Stomach (tissue), 9 donors: ENCODE data around the gene GOSR2. TPM values are rescaled to one million over a fixed set of nuclear protein-coding genes. Genes with fewer than 3 reads are reported as not detected.

ENCODE experiments used
- DNase-seq, 2 donors: peaks; one replicate each; pipeline versions ENCODE4 v3.0.0 to v3.0.0-alpha.2; 2013 to 2019
- H3K27ac ChIP-seq, 5 donors: fragments of 200-600 bp in 4 of 5; sonication (generic) in 4 of 5; one replicate each; pipeline ENCODE4 v1.5.1; 2013 to 2019; ENCODE audit warnings: mild to moderate bottlenecking in 1 of 5, moderate library complexity in 1 of 5
- H3K27me3 ChIP-seq, 3 donors: fragments of 200-600 bp; sonication (generic); one replicate each; pipeline ENCODE4 v1.5.1; 2017 to 2019; ENCODE audit warnings: mixed run types in 1 of 3
- H3K36me3 ChIP-seq, 4 donors: fragments of 200-600 bp; sonication (generic); 1 replicate in 3 of 4; 2 replicates in 1 of 4; pipeline ENCODE4 v1.5.1; 2016 to 2019
- H3K4me1 ChIP-seq, 4 donors: fragments of 200-600 bp; sonication (generic); one replicate each; pipeline ENCODE4 v1.5.1; 2016 to 2019
- H3K4me3 ChIP-seq, 4 donors: fragments of 200-600 bp; sonication (generic) in 3 of 4; one replicate each; pipeline ENCODE4 v1.5.1; 2016 to 2019; ENCODE audit warnings: mild to moderate bottlenecking in 1 of 4
- H3K9me3 ChIP-seq, 4 donors: fragments of 200-600 bp; sonication (generic); one replicate each; pipeline ENCODE4 v1.5.1; 2016 to 2019
- CTCF ChIP-seq, 7 experiments: fragments of 450-650 bp in 4 of 7; fragments of 200-600 bp in 3 of 7; sonication (generic) in 3 of 7; IDR thresholded peaks; one replicate each; pipeline ENCODE4 v1.5.1; 2016 to 2019; ENCODE audit warnings: antibody characterized with exemption in 7 of 7, control low read depth in 2 of 7, mild to moderate bottlenecking in 1 of 7
- EP300 ChIP-seq: sonication (generic); formaldehyde crosslinking; IDR thresholded peaks from one replicate; pipeline ENCODE4 v1.6.1; 2017; ENCODE audit warnings: antibody characterized with exemption
- POLR2A ChIP-seq, 4 donors: fragments of 450-650 bp; IDR thresholded peaks; one replicate each; pipeline ENCODE4 v1.6.1; 2016; ENCODE audit warnings: antibody characterized with exemption in 4 of 4, control low read depth in 2 of 4, mild to moderate bottlenecking in 1 of 4, moderate library complexity in 1 of 4
- POLR2AphosphoS5 ChIP-seq, 3 donors: sonication (generic); formaldehyde crosslinking; IDR thresholded peaks; one replicate each; pipeline ENCODE4 v1.6.1; 2016; ENCODE audit warnings: antibody characterized with exemption in 3 of 3
- WGBS, 5 donors: extraction: QIAGEN DNeasy Blood & Tissue Kit in 3 of 5; methylation state at CpG; one replicate each; pipeline versions ENCODE4 v1.1.5 to v1.1.7; 2013 to 2018; 5-methylcytosine and 5-hydroxymethylcytosine counted together
- intact Hi-C: fragments of 100-400 bp; cut with DNase I; formaldehyde crosslinking; loops from one replicate; pipeline ENCODE4 v1.15.1; 2023; ENCODE audit warnings: low total_unique reads
- polyA plus RNA-seq, 3 donors: library from polyadenylated mRNA; stranded (reverse); fragments of 200-250 nt; gene quantifications; one replicate each; pipeline ENCODE4 v1.2.3, GENCODE V29; 2013
- total RNA-seq, 5 donors: library from RNA; depleted of rRNA; stranded (reverse); fragments of >200 nt; gene quantifications; one replicate each; pipeline versions ENCODE4 v1.1.0 to v1.2.3, GENCODE V29; 2014 to 2016
- donor health status: healthy with polysubstance abuse.
- donor health status: Bipolar disorder and iron deficiency.
- donor health status: healthy.

GOSR2 gene
- total and polyA plus RNA-seq, 8 donors: 15.3 to 84.0 (median 31.9) TPM

GRCh38 chr17:46892192-46892703 lies 30.7 kb upstream of the GOSR2 start:
- no peak overlapping the region for H3K4me3 ChIP-seq
- no peaks in the 10 kb centered on the region for H3K4me1 ChIP-seq
- H3K36me3 ChIP-seq: no peaks in the 10 kb centered on the region
- H3K27ac ChIP-seq: no peak overlapping the region
- intact Hi-C loops: no loop called here
- DNase-seq: no peak
- 58 to 64% (median 60%) methylated on average over 4 of the region's 4 CpGs for WGBS, 5 donors
- H3K9me3 ChIP-seq: no peaks in the 10 kb centered on the region
- H3K27me3 ChIP-seq: peaks cover 0 to 84% (median 19%) of the 10 kb centered on the region in 3 donors
- TF ChIP-seq CTCF (IDR thresholded peaks at IDR 0.05) (no peak), POLR2A (IDR thresholded peaks at IDR 0.05) (no peak), EP300 (no peak), POLR2AphosphoS5 (IDR thresholded peaks at IDR 0.05) (no peak)

GRCh38 chr17:46894024-46894423 lies 28.9 kb upstream of the GOSR2 start:
- Histone ChIP-seq H3K27ac (no peak overlapping the region), H3K36me3 (no peaks in the 10 kb centered on the region), H3K4me3 (no peak overlapping the region), H3K27me3 (peaks cover 0 to 73% (median 19%) of the 10 kb centered on the region in 3 donors), H3K9me3 (peaks cover 0 to 7% (median 5%) of the 10 kb centered on the region in 4 donors), H3K4me1 (no peaks in the 10 kb centered on the region)
- DNase-seq: no peak
- WGBS, 5 donors: 69 to 77% (median 74%) methylated on average over 8 to 9 of the region's 9 CpGs
- intact Hi-C loops: no loop called here
- no peak for TF ChIP-seq CTCF (IDR thresholded peaks at IDR 0.05)
- TF ChIP-seq EP300: no peak

GRCh38 chr17:46894476-46895151 lies 28.3 kb upstream of the GOSR2 start:
- Histone ChIP-seq H3K27ac (no peak overlapping the region), H3K9me3 (peaks cover 0 to 9% (median 6%) of the 10 kb centered on the region in 4 donors), H3K4me1 (no peaks in the 10 kb centered on the region), H3K36me3 (no peaks in the 10 kb centered on the region), H3K4me3 (no peak overlapping the region), H3K27me3 (peaks cover 0 to 67% (median 19%) of the 10 kb centered on the region in 3 donors)
- intact Hi-C loops: no loop called here
- WGBS, 5 donors: 30 to 42% (median 35%) methylated on average over 13 to 29 of the region's 29 CpGs
- DNase-seq: peak in 1 of 2 donors; percentile 53
- no peak for TF ChIP-seq POLR2AphosphoS5 (IDR thresholded peaks at IDR 0.05)

- peaks cover 0 to 9% (median 6%) of the 10 kb centered on the region in 4 donors for H3K9me3 ChIP-seq
- no peak overlapping the region for H3K27ac ChIP-seq
- H3K4me1 ChIP-seq: no peaks in the 10 kb centered on the region
- intact Hi-C loops: no loop called here
- TF ChIP-seq EP300 (no peak), POLR2AphosphoS5 (IDR thresholded peaks at IDR 0.05) (no peak), POLR2A (IDR thresholded peaks at IDR 0.05) (no peak), CTCF (IDR thresholded peaks at IDR 0.05) (no peak)
- H3K27me3 ChIP-seq: peaks cover 0 to 63% (median 19%) of the 10 kb centered on the region in 3 donors
- 70 to 87% (median 82%) methylated on average over 4 to 9 of the region's 9 CpGs for WGBS, 5 donors
- H3K4me3 ChIP-seq: no peak overlapping the region
- peak in 1 of 2 donors; percentile 22 for DNase-seq
- no peaks in the 10 kb centered on the region for H3K36me3 ChIP-seq
Measured at GRCh38 chr17:46895171-46895570, 27.8 kb upstream of the GOSR2 start.

- intact Hi-C loops: no loop called here
- H3K27me3 ChIP-seq: peaks cover 0 to 46% (median 19%) of the 10 kb centered on the region in 3 donors
- H3K36me3 ChIP-seq: no peaks in the 10 kb centered on the region
- no peaks in the 10 kb centered on the region for H3K4me1 ChIP-seq
- peaks cover 0 to 9% (median 6%) of the 10 kb centered on the region in 4 donors for H3K9me3 ChIP-seq
- no peak for DNase-seq
- TF ChIP-seq EP300: no peak
- TF ChIP-seq POLR2A (IDR thresholded peaks at IDR 0.05): no peak
- no peak for TF ChIP-seq POLR2AphosphoS5 (IDR thresholded peaks at IDR 0.05)
- no peak for TF ChIP-seq CTCF (IDR thresholded peaks at IDR 0.05)
- 71 to 83% (median 80%) methylated on average over 7 to 9 of the region's 9 CpGs for WGBS, 5 donors
- no peak overlapping the region for H3K4me3 ChIP-seq
- H3K27ac ChIP-seq: no peak overlapping the region
Measured at GRCh38 chr17:46896991-46897390, 26.0 kb upstream of the GOSR2 start.
